ENCODE measurements around the gene DENND2A. TPM values are rescaled to one million over a fixed set of nuclear protein-coding genes. Genes with fewer than 3 reads are reported as not detected.

The DENND2A gene
- total RNA-seq, 4 donors from 2014 or later, result 0.73 to 2.6 (median 1.6) TPM

Other genes with a start within 250 kb of the DENND2A start
- gene SLC37A3, start 242.3 kb downstream of the DENND2A start, total RNA-seq, result 10 to 100 TPM; 13.4 to 36.8 (median 18.0) TPM
- gene RAB19, start 236.8 kb downstream of the DENND2A start, total RNA-seq, result not detected
- gene MKRN1, start 161.3 kb downstream of the DENND2A start, total RNA-seq, result 10 to 100 TPM; 38.0 to 90.4 (median 64.7) TPM
- 10 to 100 TPM; 19.7 to 27.2 (median 23.3) TPM for gene ADCK2, start 32.1 kb upstream of the DENND2A start, total RNA-seq
- gene NDUFB2, start 55.9 kb upstream of the DENND2A start, total RNA-seq, result 100 to 1,000 TPM; 449 to 793 (median 538) TPM